ENCODE data around the gene MYOM3.

The MYOM3 gene

DNA sequence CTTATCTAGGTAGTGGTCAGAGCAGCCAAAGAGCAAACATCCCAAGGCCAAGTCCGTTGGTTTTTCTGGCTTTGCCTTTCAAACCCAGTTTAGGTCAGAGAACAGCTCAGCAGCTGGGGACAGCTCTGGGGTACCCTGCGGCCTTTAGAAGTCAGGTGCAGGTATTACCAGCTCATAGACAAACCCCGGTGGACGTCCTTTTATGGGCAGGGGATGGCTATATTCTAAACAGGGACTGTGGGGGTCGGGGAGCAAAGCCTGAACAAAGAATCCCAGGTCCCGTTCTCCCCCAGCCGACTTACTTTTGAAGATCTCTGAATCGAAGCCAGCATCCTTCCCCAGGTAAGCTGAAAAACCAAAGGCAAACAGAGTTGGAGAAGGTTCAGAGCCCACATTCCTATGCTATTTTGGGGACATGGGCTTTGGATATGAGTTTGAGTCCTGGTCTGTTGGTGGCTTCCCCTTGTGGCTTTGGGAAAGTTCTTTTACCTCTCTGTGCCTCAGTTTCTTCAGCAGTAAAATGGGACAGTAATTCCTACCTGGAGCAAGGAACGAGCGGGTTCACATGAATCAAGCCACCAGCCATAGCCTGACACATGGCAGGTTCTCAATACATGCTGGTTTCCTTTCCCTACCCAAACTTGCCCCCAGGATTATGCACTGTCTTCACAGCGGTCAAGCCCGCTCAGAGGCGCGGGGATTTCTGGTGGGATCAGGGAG is 16.6 kb downstream of the MYOM3 start:
- no peak for DNase-seq

GRCh38 chr1:24094554-24094953 is 17.4 kb downstream of the MYOM3 start:
- DNase-seq: no peak

DNA sequence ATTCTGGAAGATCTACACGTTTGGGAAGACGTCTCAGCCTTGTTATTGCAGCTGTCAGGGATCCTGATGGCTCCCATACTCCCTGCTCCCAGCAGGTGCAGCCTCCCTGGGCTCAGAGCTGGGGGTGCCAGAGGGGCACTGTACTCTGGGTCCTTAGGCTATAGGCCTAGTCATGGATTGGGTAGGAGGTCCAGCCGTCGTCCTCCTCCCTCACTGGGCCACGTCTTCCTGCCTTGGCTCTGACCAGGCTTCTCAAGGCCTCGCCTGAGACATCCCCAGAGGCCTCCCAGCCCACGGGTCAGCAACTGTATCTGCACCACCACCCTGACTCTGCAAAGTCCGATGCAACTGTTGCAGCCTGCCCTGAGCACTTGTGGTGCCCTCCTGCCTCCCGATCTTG is 18.2 kb downstream of the MYOM3 start:
- no peak for DNase-seq

DNA sequence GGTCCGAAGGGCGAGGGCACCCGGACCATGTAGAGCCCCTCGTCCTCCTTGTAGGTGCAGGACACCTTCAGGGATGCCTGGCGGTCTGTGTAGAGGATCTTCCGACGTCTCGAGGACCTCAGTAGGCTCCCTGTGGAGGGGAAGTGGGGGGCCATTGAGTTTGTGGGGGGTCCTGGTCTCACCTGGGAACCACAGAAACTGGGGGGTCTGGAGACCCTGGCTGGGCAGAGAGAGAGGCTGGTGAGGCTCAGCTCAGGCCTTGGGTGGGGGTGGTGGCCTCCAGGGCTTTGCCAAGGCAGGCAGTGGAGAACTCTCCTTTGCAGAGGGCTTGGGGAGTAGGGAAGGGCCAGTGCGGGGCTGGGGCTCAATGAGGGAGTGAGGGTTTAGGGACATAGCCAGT is 19.0 kb downstream of the MYOM3 start:
- no peak for DNase-seq

- no peak for DNase-seq
These were observed 19.9 kb downstream of the MYOM3 start for GRCh38 chr1:24091971-24092482.

DNA sequence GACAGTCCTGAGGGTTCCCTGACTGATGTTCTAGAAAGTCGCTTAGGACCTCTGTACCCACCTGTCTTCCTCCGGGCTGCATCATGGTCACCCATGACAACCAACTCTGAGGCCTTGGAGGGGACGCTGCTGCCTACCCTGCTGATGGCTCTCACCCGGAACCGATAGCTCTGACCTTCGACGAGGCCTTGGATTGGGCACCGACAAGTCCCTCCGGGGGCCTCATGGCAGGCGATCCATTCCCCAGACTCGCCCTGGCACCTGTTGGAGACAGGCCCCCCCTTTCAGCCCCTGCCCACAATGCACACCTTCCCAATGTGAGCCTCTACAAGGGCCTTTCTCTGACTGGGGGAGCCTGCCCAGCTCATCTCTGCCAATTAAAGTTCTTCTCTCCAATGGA is 21.2 kb downstream of the MYOM3 start:
- no peak for DNase-seq

DNA sequence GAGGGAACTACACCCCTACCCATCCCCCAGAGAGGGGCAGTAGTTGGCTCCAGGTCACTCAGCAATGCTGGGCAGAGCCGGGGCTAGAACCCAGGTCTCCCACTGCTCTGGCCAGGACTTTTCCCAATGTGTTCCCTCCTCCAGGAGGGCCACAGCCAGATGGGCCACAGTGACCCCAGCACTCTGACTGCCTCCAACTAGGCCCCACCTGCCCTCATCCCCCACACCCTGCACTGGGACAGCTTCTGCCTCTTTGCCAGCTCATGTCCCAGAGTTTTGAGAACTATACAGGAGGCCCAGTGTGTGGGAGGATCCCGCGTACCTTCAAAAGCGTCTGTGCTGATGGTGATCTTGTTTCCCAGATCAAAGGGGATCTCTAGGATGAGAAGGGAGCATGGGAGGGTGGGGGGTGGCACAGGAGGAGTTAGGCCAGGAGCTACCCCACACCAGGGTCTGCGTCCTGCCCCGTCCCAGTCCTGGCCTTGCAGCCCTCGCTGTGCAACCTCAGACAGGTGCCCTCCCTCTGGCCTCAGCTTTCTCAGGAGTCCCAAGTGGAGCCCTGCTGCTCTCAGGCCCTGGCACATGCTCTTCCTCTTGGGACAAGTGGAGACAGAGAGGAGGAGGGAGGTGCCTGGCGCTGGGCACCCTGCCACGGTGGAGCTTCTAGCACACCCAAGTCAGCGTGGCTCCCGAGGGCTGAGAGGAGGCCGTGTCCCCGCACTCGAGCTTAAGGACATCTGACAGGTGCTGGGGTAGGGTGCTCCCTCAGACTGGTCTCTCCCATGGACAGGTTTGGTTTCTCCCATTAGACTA is 22.0 kb downstream of the MYOM3 start:
- DNase-seq: peak; percentile 76

DNA sequence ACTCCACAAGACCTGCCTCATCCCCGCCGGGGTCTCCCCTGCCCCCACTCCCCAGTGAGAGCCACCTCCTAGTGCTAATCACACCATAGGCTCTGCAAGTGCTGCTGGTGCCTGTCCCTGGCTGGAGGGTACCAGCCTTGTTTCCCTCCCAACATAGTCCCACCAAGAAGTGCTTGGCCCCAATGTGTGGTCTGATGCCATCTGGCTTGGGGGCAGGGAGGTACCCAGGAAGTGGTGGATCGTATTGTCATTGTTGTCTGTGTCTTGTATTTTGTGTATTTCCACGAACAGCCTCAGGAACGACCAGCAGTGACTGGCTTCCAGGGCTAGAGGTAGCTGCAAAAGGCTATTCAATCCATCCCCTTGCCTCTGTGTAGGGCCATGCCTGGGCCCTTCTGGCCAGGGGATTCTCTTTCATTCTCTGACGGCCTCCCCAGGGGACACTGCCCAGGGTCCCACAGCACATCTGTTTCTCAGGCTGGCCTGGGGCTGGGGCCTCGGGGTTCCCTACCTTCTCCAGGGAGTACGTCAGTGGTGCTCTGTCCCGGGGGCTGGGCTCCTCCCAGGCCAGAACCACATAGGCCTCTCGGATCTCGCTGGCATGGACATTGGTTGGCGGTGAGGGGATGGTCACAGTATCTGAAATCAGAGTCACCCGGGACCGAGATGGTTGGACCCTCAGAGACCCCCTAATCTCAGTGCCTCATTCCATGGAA is 22.8 kb downstream of the MYOM3 start:
- DNase-seq: no peak

GRCh38 chr1:24086466-24086865 is 25.5 kb downstream of the MYOM3 start:
- no peak for DNase-seq

GRCh38 chr1:24085546-24085945 is 26.4 kb downstream of the MYOM3 start:
- DNase-seq: no peak

GRCh38 chr1:24085007-24085406 is 26.9 kb downstream of the MYOM3 start:
- DNase-seq: no peak

GRCh38 chr1:24084050-24084449 is 27.9 kb downstream of the MYOM3 start:
- no peak for DNase-seq

- no peak for DNase-seq
These were observed 29.6 kb downstream of the MYOM3 start for GRCh38 chr1:24082372-24082771.

GRCh38 chr1:24081190-24081589 is 30.7 kb downstream of the MYOM3 start:
- no peak for DNase-seq

DNA sequence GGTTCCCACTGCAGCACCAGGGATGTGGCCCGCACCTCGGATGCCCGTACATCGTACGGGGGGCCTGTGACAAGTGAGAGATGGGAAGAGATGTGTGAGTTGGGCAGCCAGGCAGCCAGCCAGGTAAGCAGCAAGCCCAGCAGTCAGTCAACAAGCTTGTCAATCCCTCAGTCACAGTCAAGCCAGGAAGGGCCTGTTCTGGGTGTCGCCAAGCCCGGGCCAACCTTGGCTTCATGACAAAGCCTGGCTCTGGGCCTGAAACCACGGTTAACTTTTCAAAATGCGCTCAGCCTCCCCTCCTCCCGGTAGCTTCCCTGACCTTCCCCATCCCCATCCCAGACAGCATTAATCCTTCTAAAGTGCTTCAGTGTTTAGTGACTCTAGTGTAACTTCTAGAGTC is 31.8 kb downstream of the MYOM3 start:
- no peak for DNase-seq

GRCh38 chr1:24077278-24077978 is 34.5 kb downstream of the MYOM3 start:
- no peak for DNase-seq

DNA sequence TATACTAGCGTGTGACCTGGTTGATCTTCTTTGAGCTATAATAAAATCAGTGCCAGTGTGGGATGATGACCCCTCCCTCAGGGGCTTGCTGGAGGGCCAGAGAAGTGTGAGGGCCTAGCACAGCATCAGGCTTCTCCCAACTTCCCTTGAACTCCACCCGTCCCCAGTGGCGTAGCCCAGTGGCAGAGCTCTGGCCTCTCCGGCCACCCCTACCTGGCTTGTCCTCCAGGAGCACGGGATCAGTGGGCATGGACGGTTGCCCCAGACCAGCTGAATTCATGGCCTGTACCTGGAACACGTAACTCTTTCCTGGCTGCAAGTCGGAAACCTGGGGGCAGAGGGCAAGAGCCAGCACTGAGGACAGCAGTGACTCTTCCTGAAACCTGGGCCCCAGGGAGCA is 36.0 kb downstream of the MYOM3 start:
- DNase-seq: no peak

- no peak for DNase-seq
These were observed 36.4 kb downstream of the MYOM3 start for GRCh38 chr1:24075590-24075854.

DNA sequence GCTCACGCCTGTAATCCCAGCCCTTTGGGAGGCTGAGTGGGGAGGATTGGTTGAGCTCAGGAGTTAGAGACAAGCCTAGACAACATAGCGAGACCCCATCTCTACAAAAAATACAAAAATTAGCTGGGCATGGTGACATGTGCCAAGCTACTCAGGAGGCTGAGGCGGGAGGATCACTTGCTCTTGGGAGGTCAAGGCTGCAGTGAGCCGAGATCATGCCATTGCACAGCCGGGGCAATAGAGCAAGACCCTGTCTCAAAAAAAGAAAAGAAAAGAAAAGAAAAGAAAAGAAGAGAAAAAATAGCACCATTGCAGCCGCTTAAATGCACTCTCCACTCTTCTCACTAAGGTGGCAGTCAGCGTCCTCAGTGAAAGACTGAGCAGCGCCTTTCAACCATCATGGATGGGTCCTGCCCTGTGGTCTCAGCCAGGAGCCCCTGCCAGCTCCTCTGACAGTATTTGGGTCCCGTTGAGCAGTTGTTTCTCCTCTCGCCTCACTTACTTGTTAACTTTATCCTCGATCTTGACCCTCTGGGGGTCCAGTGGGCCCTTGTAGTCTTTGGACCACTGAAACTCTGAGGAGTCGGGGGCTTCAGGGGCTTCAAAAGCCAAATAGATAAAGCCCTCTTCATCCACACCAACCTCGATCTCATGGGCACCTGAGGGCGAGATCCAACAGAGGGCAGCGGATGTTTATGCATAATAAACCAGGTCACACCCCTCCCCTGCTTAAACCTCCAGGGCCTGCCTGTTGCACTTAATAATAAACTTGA is 36.9 kb downstream of the MYOM3 start:
- no peak for DNase-seq

- no peak for DNase-seq
These were observed 37.7 kb downstream of the MYOM3 start for GRCh38 chr1:24074196-24074595.

DNA sequence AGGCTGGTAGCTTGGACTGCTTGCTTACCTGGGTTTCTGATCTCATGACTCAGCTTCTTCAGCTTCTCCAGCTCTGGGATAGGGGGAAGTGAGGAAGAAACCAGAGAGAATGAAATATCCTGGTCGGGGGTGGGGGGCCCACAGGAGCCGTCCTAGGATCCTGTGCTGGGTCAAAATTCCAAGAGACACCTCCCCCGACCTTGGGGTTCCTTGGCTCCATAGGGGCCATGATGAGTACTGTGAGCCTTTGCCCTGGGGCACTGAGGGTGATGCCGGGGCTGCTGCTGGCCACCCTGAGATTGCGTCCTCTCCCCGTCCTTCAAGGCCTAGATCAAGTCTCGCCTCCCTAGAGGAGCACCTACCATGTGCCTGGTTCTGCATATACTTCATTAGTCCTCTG is 40.0 kb downstream of the MYOM3 start:
- DNase-seq: no peak

DNA sequence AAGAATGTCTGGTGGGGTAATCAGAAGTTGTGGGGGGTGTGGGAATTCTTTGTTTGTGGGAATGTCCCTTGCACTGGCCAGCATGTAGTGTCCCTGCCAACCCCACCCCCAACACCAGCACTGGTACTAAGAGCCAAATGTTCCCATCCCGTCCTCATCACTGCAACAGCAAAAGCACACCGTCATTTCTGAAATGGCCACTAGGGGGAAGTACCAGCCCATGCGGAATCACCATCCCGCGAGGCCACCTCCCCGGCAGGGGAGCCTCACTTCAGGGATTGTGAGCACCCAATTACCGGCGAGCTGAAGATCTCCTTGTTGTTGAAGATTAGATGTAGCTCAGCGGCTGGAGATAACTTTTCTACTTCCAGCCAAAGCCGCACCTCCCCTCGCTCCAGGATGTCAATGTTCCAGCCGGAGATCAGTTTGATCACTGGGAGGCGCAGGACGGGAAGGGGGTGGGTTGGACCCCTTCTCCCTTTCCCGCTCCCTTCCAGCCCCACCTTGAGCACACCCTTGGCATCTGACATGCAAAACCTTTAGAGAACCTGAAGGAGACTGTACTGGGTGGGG is 41.0 kb downstream of the MYOM3 start:
- peak; percentile 93 for DNase-seq

Data from DMS79 treated with DMSO at 0.1 percent for 48 hours (cell line).